PC-3 (cell line): ENCODE results near the gene SCGN.

ENCODE experiments used
- EZH2 ChIP-seq: fragments of 300-600 bp; sonication (generic); IDR thresholded peaks from one replicate; pipeline ENCODE4 v1.6.1; 2017; ENCODE audit warnings: antibody characterized with exemption, mild to moderate bottlenecking, low read length; ENCODE audit not compliant: unreplicated experiment
- EZH2phosphoT487 ChIP-seq: fragments of 300-600 bp; sonication (generic); IDR thresholded peaks from 2 replicates; pipeline ENCODE4 v1.6.1; 2018; ENCODE audit warnings: mild to moderate bottlenecking, antibody characterized with exemption, low read length, borderline replicate concordance
- TF ChIP-seq, protein P1 (sequence below): fragments of 300-600 bp; sonication (generic); conservative IDR thresholded peaks from 2 replicates; pipeline ENCODE4 v1.5.1; 2017; ENCODE audit warnings: antibody characterized with exemption, low read depth, mild to moderate bottlenecking, low read length

GRCh38 chr6:25630508-25631278 is 21.3 kb upstream of the SCGN start:
- TF ChIP-seq, protein P1, sequence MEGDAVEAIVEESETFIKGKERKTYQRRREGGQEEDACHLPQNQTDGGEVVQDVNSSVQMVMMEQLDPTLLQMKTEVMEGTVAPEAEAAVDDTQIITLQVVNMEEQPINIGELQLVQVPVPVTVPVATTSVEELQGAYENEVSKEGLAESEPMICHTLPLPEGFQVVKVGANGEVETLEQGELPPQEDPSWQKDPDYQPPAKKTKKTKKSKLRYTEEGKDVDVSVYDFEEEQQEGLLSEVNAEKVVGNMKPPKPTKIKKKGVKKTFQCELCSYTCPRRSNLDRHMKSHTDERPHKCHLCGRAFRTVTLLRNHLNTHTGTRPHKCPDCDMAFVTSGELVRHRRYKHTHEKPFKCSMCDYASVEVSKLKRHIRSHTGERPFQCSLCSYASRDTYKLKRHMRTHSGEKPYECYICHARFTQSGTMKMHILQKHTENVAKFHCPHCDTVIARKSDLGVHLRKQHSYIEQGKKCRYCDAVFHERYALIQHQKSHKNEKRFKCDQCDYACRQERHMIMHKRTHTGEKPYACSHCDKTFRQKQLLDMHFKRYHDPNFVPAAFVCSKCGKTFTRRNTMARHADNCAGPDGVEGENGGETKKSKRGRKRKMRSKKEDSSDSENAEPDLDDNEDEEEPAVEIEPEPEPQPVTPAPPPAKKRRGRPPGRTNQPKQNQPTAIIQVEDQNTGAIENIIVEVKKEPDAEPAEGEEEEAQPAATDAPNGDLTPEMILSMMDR: no peak
- no peak for TF ChIP-seq EZH2
- no peak for TF ChIP-seq EZH2phosphoT487
